SU-DHL-6 (cell line): ENCODE data around the gene CAV1.

ENCODE experiments used
- EZH2phosphoT487 ChIP-seq: fragments of 200-600 bp; sonication (generic), shearing (Covaris generic); conservative IDR thresholded peaks from 2 replicates; pipeline ENCODE4 v1.6.1; 2018; ENCODE audit warnings: mild to moderate bottlenecking, antibody characterized with exemption, low read length, moderate library complexity, mixed read lengths
- TF ChIP-seq, protein P1 (sequence below): fragments of 200-600 bp; sonication (generic); IDR thresholded peaks from one replicate; pipeline ENCODE4 v1.5.1; 2017; ENCODE audit warnings: antibody characterized with exemption, mild to moderate bottlenecking, low read length, moderate library complexity; ENCODE audit not compliant: insufficient read depth, poor library complexity, severe bottlenecking

DNA sequence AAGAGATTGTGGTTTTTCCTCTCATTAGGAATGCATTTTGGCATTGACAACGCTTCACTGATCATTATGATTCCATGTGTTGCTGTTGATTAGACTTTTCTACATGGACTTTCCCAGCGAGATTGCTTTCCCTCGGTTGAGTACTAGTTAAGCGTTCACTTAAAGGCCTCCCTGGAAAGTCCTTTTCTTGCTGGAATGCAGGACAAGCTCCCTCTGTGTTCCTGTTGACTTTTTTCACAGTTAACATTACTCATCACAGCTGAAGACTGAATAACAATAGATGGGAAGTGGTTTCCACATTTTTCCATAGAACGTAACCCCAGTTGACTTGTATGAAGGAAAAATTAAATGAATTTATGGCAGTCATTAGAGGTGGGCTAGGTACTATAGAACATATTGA is 2.6 kb upstream of the CAV1 start:
- TF ChIP-seq, protein P1, sequence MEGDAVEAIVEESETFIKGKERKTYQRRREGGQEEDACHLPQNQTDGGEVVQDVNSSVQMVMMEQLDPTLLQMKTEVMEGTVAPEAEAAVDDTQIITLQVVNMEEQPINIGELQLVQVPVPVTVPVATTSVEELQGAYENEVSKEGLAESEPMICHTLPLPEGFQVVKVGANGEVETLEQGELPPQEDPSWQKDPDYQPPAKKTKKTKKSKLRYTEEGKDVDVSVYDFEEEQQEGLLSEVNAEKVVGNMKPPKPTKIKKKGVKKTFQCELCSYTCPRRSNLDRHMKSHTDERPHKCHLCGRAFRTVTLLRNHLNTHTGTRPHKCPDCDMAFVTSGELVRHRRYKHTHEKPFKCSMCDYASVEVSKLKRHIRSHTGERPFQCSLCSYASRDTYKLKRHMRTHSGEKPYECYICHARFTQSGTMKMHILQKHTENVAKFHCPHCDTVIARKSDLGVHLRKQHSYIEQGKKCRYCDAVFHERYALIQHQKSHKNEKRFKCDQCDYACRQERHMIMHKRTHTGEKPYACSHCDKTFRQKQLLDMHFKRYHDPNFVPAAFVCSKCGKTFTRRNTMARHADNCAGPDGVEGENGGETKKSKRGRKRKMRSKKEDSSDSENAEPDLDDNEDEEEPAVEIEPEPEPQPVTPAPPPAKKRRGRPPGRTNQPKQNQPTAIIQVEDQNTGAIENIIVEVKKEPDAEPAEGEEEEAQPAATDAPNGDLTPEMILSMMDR: no peak
- no peak for TF ChIP-seq EZH2phosphoT487
